Astrocyte of the cerebellum (primary cell): ENCODE results near the gene CLIC5.

Source experiments
- DNase-seq: peaks from one replicate; pipeline ENCODE4 v3.0.0-alpha.2; 2011; ENCODE audit warnings: low read depth
- H3K4me3 ChIP-seq: 2 replicates; pipeline ENCODE4 v1.5.1; 2011; ENCODE audit warnings: mild to moderate bottlenecking, low read depth, low read length, moderate library complexity
- CTCF ChIP-seq: IDR thresholded peaks from 2 replicates; pipeline ENCODE4 v1.5.1; 2012; ENCODE audit warnings: low read length, low read depth, moderate library complexity, mild to moderate bottlenecking; ENCODE audit errors: missing control alignments
- in situ Hi-C: cut with HindIII; loops from 2 replicates; pipeline ENCODE4 v1.10.0; 2017; ENCODE audit warnings: low sequenced_read_pairs

CLIC5 gene

GRCh38 chr6:45892196-45892595 lies 123.5 kb downstream of the CLIC5 start:
- TF ChIP-seq CTCF, result no peak
- in situ Hi-C loops, result no loop called here
- no peak for DNase-seq
- H3K4me3 ChIP-seq, result no peak overlapping the region

GRCh38 chr6:45886776-45887175 lies 128.9 kb downstream of the CLIC5 start:
- no peak overlapping the region for H3K4me3 ChIP-seq
- in situ Hi-C loops, result no loop called here
- no peak for DNase-seq
- no peak for TF ChIP-seq CTCF

GRCh38 chr6:45884336-45884735 lies 131.3 kb downstream of the CLIC5 start:
- no peak overlapping the region for H3K4me3 ChIP-seq
- no peak for TF ChIP-seq CTCF
- no peak for DNase-seq
- in situ Hi-C loops, result no loop called here

GRCh38 chr6:45882671-45883070 lies 133.0 kb downstream of the CLIC5 start:
- TF ChIP-seq CTCF, result no peak
- in situ Hi-C loops, result no loop called here
- no peak overlapping the region for H3K4me3 ChIP-seq
- DNase-seq, result no peak

GRCh38 chr6:45881705-45882467 lies 133.8 kb downstream of the CLIC5 start:
- DNase-seq, result no peak
- TF ChIP-seq CTCF, result no peak
- no peak overlapping the region for H3K4me3 ChIP-seq
- in situ Hi-C loops, result no loop called here

GRCh38 chr6:45880676-45881075 lies 135.0 kb downstream of the CLIC5 start:
- H3K4me3 ChIP-seq, result no peak overlapping the region
- in situ Hi-C loops, result no loop called here
- no peak for TF ChIP-seq CTCF
- no peak for DNase-seq
